Ovary (tissue), 9 donors: ENCODE data around the gene ALDH1A3. TPM values are rescaled to one million over a fixed set of nuclear protein-coding genes. Genes with fewer than 3 reads are reported as not detected.

ENCODE experiments used
- DNase-seq, 5 donors: peaks; one replicate each; pipeline ENCODE4 v3.0.0-alpha.2; 2019 to 2020
- H3K27ac ChIP-seq, 2 donors: fragments of 200-600 bp; one replicate each; pipeline versions ENCODE4 v1.5.1 to v1.8.0; 2019 to 2022
- H3K27me3 ChIP-seq: fragments of 200-600 bp; one replicate; pipeline ENCODE4 v1.8.0; 2022
- H3K36me3 ChIP-seq: fragments of 200-600 bp; sonication (generic); one replicate; pipeline ENCODE4 v1.5.1; 2019
- H3K4me1 ChIP-seq: one replicate; pipeline ENCODE4 v1.8.1; 2013; ENCODE audit warnings: mild to moderate bottlenecking, moderate library complexity; ENCODE audit not compliant: insufficient read depth
- H3K4me3 ChIP-seq: fragments of 200-600 bp; sonication (generic); one replicate; pipeline ENCODE4 v1.5.1; 2017
- H3K9me3 ChIP-seq, 2 donors: fragments of 200-600 bp in 1 of 2; sonication (generic) in 1 of 2; one replicate each; pipeline versions ENCODE4 v1.5.1 to v1.8.1; 2013 to 2019; ENCODE audit warnings: mild to moderate bottlenecking in 1 of 2, moderate library complexity in 1 of 2
- EP300 ChIP-seq: sonication (generic); formaldehyde crosslinking; IDR thresholded peaks from one replicate; pipeline ENCODE4 v1.6.1; 2017; ENCODE audit warnings: antibody characterized with exemption
- POLR2A ChIP-seq: fragments of 450-650 bp; IDR thresholded peaks from one replicate; pipeline ENCODE4 v1.6.1; 2017; ENCODE audit warnings: antibody characterized with exemption, mild to moderate bottlenecking, moderate library complexity
- WGBS, 3 donors: extraction: QIAGEN DNeasy Blood & Tissue Kit in 1 of 3; methylation state at CpG; one replicate each; pipeline versions ENCODE4 v1.1.5 to v1.1.7; 2013 to 2017; 5-methylcytosine and 5-hydroxymethylcytosine counted together
- intact Hi-C, 4 donors: fragments of 100-400 bp; cut with DNase I; formaldehyde crosslinking; loops; one replicate each; pipeline versions ENCODE4 v1.11.0 to v1.15.1; 2022 to 2023
- polyA plus RNA-seq, 2 donors: library from polyadenylated mRNA; stranded (reverse); fragments of 200-250 nt in 1 of 2; fragments of 350-450 nt in 1 of 2; fragmentation: Illumina TruSeq in 1 of 2; extraction: RNeasy Lipid Tissue Mini Kit (QIAGEN cat#74804) in 1 of 2; gene quantifications; one replicate each; pipeline ENCODE4 v1.2.3, GENCODE V29; 2013 to 2014
- total RNA-seq, 7 donors: library from RNA; depleted of rRNA in 2 of 7; stranded (reverse); fragments of >200 nt in 2 of 7; fragmentation: NEBNext Ultra II Directional in 3 of 7; extraction: Animal tissue kit (Norgen Biotek cat#: 25700) in 3 of 7; gene quantifications; one replicate each; pipeline versions ENCODE4 v1.1.0 to v1.2.4, GENCODE V29; 2016 to 2023
- TF ChIP-seq, protein P1 (sequence below), 3 donors: fragments of 450-650 bp in 2 of 3; fragments of 200-600 bp in 1 of 3; IDR thresholded peaks; one replicate each; pipeline versions ENCODE4 v1.5.1 to v1.8.0; 2016 to 2022; ENCODE audit warnings: antibody characterized with exemption in 3 of 3, mild to moderate bottlenecking in 1 of 3
- donor health status: DM: no; HTN: no; CAD: no; lungs with moderate emphysema.
- donor health status: DM: no; HTN: no; CAD: no.
- donor health status: Bipolar disorder and iron deficiency.
- donor health status: DM: yes; HTN: yes; CAD: no.
- donor health status: DM: no; HTN: no; CAD: no.
- donor health status: DM: yes; HTN: yes; CAD: no.

Gene ALDH1A3
- total and polyA plus RNA-seq, 9 donors = 2.2 to 73.2 (median 9.9) TPM

DNA sequence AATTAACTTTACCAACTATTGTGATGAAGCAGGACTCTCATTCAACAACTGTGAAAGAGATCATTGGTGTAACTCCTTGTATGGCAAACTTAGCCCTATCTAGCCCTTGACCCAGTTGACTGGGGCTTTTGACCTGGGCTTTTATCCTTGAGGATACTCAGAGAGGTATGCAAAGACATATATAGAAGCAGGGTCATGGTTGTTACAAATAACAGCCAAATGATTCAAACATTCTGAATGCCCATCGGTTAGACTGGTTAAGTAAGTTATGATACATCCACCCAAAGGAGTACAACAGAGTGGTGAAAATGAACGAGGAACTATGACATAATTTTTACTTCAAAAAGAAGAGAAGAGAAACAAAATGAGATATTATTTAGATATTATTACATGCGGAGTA, 38.2 kb upstream of the ALDH1A3 start:
- Histone ChIP-seq H3K9me3 (peaks cover 0 to 3% of the 10 kb centered on the region in 2 donors), H3K4me1 (no peaks in the 10 kb centered on the region), H3K27ac (no peak overlapping the region), H3K27me3 (no peaks in the 10 kb centered on the region), H3K4me3 (no peak overlapping the region), H3K36me3 (no peaks in the 10 kb centered on the region)
- TF ChIP-seq EP300 (no peak), POLR2A (no peak)
- TF ChIP-seq, protein P1, sequence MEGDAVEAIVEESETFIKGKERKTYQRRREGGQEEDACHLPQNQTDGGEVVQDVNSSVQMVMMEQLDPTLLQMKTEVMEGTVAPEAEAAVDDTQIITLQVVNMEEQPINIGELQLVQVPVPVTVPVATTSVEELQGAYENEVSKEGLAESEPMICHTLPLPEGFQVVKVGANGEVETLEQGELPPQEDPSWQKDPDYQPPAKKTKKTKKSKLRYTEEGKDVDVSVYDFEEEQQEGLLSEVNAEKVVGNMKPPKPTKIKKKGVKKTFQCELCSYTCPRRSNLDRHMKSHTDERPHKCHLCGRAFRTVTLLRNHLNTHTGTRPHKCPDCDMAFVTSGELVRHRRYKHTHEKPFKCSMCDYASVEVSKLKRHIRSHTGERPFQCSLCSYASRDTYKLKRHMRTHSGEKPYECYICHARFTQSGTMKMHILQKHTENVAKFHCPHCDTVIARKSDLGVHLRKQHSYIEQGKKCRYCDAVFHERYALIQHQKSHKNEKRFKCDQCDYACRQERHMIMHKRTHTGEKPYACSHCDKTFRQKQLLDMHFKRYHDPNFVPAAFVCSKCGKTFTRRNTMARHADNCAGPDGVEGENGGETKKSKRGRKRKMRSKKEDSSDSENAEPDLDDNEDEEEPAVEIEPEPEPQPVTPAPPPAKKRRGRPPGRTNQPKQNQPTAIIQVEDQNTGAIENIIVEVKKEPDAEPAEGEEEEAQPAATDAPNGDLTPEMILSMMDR (IDR thresholded peaks at IDR 0.05) = no peak
- intact Hi-C loops = no loop called here
- DNase-seq = no peak
- 89 to 90% (median 89%) methylated on average over 3 of the region's 3 CpGs for WGBS, 3 donors

DNA sequence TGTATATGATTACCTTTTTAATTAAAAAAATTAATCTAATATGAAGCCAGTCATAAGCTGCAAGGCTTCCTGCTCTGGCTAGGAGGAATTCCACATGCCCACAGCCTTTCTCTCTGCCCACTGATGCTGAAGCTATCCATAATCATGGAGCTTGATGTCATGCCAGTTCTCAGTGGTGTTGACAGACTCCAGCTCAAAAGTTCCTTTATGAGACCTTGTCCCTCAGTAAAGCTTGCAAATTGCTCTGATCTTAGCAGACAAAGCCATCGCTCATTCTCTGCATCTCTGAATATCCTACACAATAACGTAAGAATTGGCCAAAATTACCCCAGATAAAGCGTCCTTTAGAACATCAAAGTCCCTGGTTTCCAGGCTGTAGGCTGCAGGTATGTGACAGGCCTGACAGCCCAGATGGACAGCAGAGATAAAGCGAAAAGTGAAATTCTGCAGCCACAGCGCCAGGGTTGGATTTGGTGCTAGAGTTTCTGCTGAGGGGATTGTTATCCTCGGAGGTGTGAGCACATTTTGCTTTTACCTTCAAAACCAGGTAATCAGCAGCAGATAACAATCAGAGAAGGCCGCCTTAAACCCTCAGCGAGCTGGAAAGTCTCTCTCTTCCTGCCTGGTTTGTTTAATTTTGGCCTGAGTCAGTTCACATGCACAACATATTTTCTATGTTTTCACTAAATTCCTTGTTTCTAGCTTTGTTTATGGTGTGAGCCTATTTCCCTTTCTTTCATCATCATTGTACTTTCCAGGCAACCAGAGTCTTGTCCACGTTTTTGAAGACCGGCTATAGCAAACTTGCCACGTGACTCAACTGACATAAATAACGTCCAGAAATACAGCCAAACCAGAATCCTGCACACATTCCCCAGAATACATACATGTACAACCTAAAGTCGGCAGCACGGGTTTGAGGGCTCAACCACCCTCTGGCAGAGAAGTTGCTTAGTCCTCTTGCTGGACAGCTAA, 36.6 kb upstream of the ALDH1A3 start:
- TF ChIP-seq, protein P1 (IDR thresholded peaks at IDR 0.05) = no peak
- TF ChIP-seq EP300 = no peak
- no peak for TF ChIP-seq POLR2A
- no peak overlapping the region for H3K4me3 ChIP-seq
- H3K27ac ChIP-seq = no peak overlapping the region
- intact Hi-C loops = no loop called here
- H3K4me1 ChIP-seq = no peaks in the 10 kb centered on the region
- DNase-seq = no peak
- no peaks in the 10 kb centered on the region for H3K27me3 ChIP-seq
- no peaks in the 10 kb centered on the region for H3K36me3 ChIP-seq
- WGBS, 3 donors = 64 to 68% (median 64%) methylated on average over 14 of the region's 14 CpGs
- no peaks in the 10 kb centered on the region for H3K9me3 ChIP-seq

DNA sequence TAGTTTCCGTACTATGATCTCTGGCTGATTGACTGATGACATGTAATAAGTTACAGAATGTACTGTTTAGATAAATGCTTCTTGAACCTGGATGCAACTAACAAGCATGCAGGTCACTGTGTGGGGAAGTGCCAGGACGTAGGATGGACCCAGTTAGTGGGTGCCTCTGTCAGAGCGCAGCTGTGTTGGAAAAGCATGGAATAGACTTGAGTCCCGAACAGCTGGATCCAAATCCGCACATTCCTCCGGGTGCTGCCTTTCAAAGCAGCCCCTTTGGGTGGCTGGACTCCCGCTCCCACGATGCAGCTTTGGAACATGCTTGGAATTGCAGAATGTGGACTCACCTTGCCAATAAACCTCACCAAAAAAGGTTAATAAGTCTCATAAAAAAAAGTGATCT, 35.5 kb upstream of the ALDH1A3 start:
- 76 to 96% (median 79%) methylated on average over 8 of the region's 8 CpGs for WGBS, 3 donors
- DNase-seq = no peak
- TF ChIP-seq EP300 (no peak), POLR2A (no peak)
- TF ChIP-seq, protein P1 (IDR thresholded peaks at IDR 0.05) = no peak

DNA sequence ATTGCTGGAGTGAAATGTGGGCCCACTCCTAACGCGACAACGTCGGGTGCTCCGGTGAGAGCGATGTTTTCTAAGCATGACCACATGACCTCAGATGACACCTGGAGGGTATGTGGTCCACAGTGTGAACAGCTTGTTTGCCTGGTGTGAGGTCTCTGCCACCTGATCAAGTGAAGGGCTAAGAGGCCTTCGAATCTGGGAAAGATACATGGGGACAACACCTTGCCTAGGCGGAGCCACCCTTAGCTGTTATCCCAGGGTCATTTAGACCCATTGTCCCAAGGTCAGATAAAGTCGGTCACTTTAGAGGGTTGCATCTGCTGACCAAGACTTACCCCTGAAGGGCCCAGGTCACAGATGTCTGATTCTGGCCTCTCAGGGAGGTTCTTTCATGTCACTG, 34.9 kb upstream of the ALDH1A3 start:
- TF ChIP-seq EP300 (no peak), POLR2A (no peak)
- TF ChIP-seq, protein P1 (IDR thresholded peaks at IDR 0.05) = no peak
- H3K4me1 ChIP-seq = peaks cover 4% of the 10 kb centered on the region
- no peaks in the 10 kb centered on the region for H3K27me3 ChIP-seq
- no peaks in the 10 kb centered on the region for H3K9me3 ChIP-seq
- DNase-seq = no peak
- H3K36me3 ChIP-seq = no peaks in the 10 kb centered on the region
- intact Hi-C loops = no loop called here
- no peak overlapping the region for H3K4me3 ChIP-seq
- H3K27ac ChIP-seq = no peak overlapping the region
- WGBS, 3 donors = 87 to 95% (median 91%) methylated on average over 9 of the region's 9 CpGs

More for the DNA sequence above, 35.5 kb upstream of the ALDH1A3 start:
- H3K27me3 ChIP-seq = no peaks in the 10 kb centered on the region
- H3K9me3 ChIP-seq = no peaks in the 10 kb centered on the region
- no peak overlapping the region for H3K4me3 ChIP-seq
- intact Hi-C loops = no loop called here
- H3K27ac ChIP-seq = no peak overlapping the region
- H3K4me1 ChIP-seq = no peaks in the 10 kb centered on the region
- H3K36me3 ChIP-seq = no peaks in the 10 kb centered on the region
